ENCODE results near the gene NLRP7.
"Not testable (repeated sequence)": the region's sequence is repeated elsewhere in the genome, so short reads cannot be mapped to it uniquely, and the experiment has no call there.

Gene NLRP7

DNA sequence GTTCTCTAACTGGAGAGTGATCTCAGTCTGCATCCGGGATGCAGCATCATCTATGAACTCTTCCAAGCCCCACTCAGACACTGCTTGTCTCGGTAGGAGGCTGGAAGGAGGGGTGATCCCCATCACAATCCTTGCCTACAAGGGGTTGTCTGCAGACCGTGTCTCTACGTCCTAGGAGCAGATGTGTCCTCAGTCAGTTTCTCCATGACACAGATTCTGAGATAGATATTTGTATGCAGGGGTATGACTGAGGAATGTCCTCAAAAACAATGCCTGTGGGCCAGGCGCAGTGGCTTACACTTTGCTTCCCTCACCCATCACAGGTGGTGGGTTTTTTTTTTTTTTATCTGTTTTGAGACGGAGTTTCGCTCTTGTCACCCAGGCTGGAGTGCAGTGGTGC is 40.5 kb downstream of the NLRP7 start:
- H3K4me3 ChIP-seq (ENCODE audit: low read length): no peak overlapping the region
- TF ChIP-seq, protein P1, sequence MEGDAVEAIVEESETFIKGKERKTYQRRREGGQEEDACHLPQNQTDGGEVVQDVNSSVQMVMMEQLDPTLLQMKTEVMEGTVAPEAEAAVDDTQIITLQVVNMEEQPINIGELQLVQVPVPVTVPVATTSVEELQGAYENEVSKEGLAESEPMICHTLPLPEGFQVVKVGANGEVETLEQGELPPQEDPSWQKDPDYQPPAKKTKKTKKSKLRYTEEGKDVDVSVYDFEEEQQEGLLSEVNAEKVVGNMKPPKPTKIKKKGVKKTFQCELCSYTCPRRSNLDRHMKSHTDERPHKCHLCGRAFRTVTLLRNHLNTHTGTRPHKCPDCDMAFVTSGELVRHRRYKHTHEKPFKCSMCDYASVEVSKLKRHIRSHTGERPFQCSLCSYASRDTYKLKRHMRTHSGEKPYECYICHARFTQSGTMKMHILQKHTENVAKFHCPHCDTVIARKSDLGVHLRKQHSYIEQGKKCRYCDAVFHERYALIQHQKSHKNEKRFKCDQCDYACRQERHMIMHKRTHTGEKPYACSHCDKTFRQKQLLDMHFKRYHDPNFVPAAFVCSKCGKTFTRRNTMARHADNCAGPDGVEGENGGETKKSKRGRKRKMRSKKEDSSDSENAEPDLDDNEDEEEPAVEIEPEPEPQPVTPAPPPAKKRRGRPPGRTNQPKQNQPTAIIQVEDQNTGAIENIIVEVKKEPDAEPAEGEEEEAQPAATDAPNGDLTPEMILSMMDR (conservative IDR thresholded peaks at IDR 0.05; ENCODE audit: low read depth, low read length): no peak
- DNase-seq (ENCODE audit: low read depth): no peak

DNA sequence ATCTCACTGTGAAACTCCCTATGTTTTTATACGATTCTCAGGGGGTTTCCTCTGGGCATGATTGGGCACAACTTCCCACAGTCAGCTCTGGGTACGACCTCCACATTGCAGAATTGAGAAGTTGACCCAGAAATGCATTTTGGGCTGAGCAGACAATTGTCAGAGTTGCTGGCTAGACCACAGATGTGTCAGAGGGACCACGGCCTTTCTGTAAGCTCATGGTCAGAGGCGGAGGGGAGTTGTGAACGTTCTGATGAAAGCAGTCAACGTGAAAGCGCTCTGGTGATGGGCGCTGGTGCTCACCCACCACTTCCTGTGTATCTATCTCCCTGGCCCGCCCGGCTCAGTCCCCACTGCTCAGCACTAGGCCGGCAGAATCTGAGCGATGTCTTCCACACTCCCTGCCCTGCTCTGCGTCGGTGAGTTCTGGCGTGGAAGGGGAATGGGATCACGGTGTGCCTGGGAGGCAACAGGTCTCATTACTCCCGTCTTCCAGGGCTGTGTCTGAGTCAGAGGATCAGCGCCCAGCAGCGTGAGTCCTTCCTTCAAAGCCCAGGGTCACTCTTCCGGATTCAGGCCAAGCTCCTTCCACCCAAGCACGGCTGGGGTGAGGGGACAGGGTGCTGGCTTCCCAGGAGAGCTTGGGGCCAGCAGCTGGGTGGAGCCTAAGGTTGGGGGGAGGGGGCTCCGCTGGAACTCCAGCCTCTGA is 41.4 kb downstream of the NLRP7 start, which contains the start of gene NCR1:
NCR1 (plus strand) TSS at position 346 of the 709 bp plus-strand sequence; CDS start at position 386, 40 bp downstream.
- no peak for DNase-seq (ENCODE audit: low read depth)
- no peak within 1 kb of the TSS for H3K4me3 ChIP-seq (ENCODE audit: low read length)
- TF ChIP-seq, protein P1 (conservative IDR thresholded peaks at IDR 0.05; ENCODE audit: low read depth, low read length): no peak

DNA sequence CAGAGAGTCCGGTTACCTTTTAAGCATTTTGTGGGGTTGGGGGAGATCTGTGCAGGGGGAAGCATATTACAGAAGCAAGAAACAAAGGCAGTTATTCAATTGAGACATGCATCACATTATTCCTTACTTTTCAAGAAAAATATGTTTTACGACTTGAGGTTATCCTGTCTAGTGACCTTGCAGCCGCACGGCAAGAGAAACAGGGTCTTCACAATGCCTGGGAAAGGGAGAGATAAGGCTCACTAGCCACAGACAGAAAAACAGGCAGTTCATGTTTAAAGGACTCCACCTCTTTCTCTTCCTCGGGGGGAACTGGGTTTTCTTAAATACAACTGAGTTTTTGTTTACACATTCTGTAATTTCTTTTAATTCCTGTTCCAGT is 41.9 kb downstream of the NLRP7 start:
- DNase-seq (ENCODE audit: low read depth): no peak
- TF ChIP-seq, protein P1 (conservative IDR thresholded peaks at IDR 0.05; ENCODE audit: low read depth, low read length): no peak
- H3K4me3 ChIP-seq (ENCODE audit: low read length): no peak overlapping the region

DNA sequence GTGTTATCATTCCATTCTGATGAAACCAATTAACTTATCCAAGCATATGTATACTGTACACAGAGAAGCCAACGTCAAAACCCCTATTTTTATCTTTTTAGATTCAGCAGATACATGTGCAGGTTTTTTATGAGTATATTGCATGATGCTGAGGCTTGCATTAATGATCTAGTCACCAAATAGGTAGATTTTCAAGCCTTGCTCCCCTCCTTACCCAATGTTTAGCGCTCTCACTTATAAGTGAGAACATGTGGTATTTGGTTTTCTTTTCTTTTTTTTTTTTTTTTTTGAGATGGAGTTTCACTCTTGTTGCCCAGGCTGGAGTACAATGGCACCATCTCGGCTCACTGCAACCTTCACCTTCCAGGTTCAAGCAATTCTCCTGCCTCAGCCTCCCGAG is 43.1 kb downstream of the NLRP7 start:
- H3K4me3 ChIP-seq (ENCODE audit: low read length); DNase-seq (ENCODE audit: low read depth): not testable (repeated sequence)

DNA sequence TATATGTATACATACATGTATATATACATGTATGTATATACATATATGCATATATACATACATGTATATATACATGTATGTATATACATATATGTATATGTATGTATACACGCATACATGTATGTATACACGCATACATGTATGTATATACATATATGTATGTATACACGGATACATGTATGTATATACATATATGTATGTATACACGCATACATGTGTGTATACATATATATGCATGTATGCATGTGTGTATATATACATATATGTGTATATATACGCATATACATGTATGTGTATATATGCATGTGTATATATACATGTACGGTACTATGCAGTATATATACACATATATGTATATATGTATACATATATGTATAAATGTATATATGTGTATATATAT is 44.0 kb downstream of the NLRP7 start:
- TF ChIP-seq, protein P1 (conservative IDR thresholded peaks at IDR 0.05; ENCODE audit: low read depth, low read length): no peak
- H3K4me3 ChIP-seq (ENCODE audit: low read length): no peak overlapping the region
- DNase-seq (ENCODE audit: low read depth): no peak

DNA sequence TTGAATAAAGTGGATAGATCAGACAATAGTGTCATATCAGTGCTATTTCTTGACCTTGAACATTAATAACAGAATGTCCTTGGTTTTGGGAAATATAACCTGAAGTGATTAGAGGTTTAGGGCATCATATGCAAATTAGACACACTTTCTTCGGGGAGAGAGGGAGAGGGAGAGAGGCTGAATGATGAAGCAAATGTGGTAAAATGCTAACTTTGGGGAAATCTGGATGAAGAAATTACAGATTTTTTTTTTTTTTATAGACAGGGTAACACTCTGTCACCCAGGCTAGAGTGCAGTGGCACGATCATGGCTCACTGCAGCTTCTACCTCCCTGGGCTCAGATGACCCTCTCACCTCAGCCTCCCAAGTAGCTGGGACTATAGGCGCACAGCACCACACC is 45.3 kb downstream of the NLRP7 start:
- DNase-seq (ENCODE audit: low read depth): no peak
- H3K4me3 ChIP-seq (ENCODE audit: low read length): no peak overlapping the region
- TF ChIP-seq, protein P1 (conservative IDR thresholded peaks at IDR 0.05; ENCODE audit: low read depth, low read length): no peak

DNA sequence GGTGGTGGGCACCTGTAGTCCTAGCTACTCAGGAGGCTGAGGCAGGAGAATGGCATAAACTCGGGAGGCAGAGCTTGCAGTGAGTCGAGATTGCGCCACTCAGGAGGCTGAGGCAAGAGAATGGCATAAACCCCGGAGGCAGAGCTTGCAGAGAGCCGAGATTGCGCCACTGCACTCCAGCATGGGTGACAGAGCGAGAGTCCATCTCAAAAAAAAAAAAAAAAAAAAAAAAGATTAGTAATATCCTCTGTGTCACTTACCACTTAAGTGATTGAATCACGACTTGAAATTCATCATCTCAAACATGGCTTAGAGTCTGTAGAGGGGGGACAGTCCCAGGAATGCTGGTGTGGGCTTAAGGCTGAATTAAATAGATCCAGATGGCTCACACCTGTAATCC is 46.2 kb downstream of the NLRP7 start:
- H3K4me3 ChIP-seq (ENCODE audit: low read length); DNase-seq (ENCODE audit: low read depth): not testable (repeated sequence)

DNA sequence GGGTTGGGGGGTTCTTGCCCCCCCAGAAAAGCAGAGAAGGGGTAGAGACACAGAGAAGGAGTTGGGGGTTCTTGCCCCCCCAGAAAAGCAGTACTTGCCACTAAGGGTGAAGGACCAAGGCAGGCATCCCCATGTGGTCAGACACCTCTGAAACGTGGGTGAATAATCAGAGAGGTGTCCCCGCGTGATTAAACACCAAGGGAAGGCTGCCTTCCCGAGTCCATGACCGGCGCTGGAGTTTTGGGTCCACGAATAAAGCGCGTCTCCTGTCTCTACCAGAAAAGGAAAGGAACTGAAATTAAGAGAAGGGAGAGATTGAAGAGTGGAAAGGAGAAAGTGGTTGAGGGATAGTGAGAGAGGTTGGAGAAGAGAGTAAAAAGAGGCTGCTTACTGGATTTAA is 47.7 kb downstream of the NLRP7 start:
- not testable (repeated sequence) for DNase-seq (ENCODE audit: low read depth); H3K4me3 ChIP-seq (ENCODE audit: low read length)

DNA sequence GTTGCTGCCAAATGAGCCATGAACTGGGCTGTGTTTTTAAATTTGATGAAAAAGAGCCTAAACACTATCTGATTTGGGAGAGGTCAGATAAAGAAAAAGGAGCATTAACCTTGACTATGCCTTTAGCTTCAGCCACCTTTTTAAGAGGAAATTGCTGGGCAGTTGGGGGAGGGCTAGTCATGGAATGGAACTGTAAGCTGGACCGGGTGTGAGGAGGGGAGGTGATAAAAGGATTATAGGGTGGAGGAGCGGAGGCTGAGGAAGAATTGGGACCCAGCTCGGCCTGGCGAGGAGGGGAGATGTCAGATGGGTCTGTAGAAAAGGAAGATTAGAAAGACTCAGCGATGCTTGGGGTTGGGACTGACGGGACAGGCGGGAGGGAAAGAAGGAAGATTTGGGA is 48.6 kb downstream of the NLRP7 start:
- DNase-seq (ENCODE audit: low read depth); H3K4me3 ChIP-seq (ENCODE audit: low read length): not testable (repeated sequence)

All from retinal pigment epithelial cell (primary cell).